VCaP (cell line): Measurements from ENCODE around the gene SNTA1.
A peak's percentile ranks its signal among the peaks of the same experiment; 100 is the strongest.
"Not testable (repeated sequence)": the region's sequence is repeated elsewhere in the genome, so short reads cannot be mapped to it uniquely, and the experiment has no call there.

Experiments
- H3K27ac ChIP-seq: fragments of 450-650 bp; 2 replicates; pipeline ENCODE4 v1.5.1; 2017
- CTCF ChIP-seq: fragments of 450-650 bp; conservative IDR thresholded peaks from 2 replicates; pipeline ENCODE4 v1.5.1; 2017; ENCODE audit warnings: mild to moderate bottlenecking, moderate library complexity

The SNTA1 gene

GRCh38 chr20:33391722-33392415 lies 51.7 kb downstream of the SNTA1 start:
- no peak overlapping the region for H3K27ac ChIP-seq
- TF ChIP-seq CTCF = no peak

- not testable (repeated sequence) for H3K27ac ChIP-seq
These were observed 54.2 kb downstream of the SNTA1 start for GRCh38 chr20:33389326-33389725.

- no peak overlapping the region for H3K27ac ChIP-seq
- no peak for TF ChIP-seq CTCF
These were observed 55.3 kb downstream of the SNTA1 start for GRCh38 chr20:33388268-33388667.

- TF ChIP-seq CTCF = no peak
- H3K27ac ChIP-seq = no peak overlapping the region
These were observed 56.4 kb downstream of the SNTA1 start for GRCh38 chr20:33387177-33387576.

GRCh38 chr20:33386673-33387072 lies 56.9 kb downstream of the SNTA1 start:
- no peak overlapping the region for H3K27ac ChIP-seq
- no peak for TF ChIP-seq CTCF

GRCh38 chr20:33377366-33377765 lies 66.2 kb downstream of the SNTA1 start:
- no peak for TF ChIP-seq CTCF
- no peak overlapping the region for H3K27ac ChIP-seq

GRCh38 chr20:33373735-33374605 lies 69.6 kb downstream of the SNTA1 start:
- no peak for TF ChIP-seq CTCF
- H3K27ac ChIP-seq = peak overlapping the region; percentile 86

- H3K27ac ChIP-seq = peak overlapping the region; percentile 86
- TF ChIP-seq CTCF = no peak
These were observed 70.5 kb downstream of the SNTA1 start for GRCh38 chr20:33372993-33373441.
